GOT3 (cell line): Measurements from ENCODE around the gene TUBGCP3.

Source experiments
- DNase-seq: peaks from one replicate; lab custom pipeline; 2025; ENCODE audit warnings: mixed read lengths; lab: John Stamatoyannopoulos, UW

TUBGCP3 gene

GRCh38 chr13:112452380-112453206 lies 135.4 kb downstream of the TUBGCP3 start:
- DNase-seq: no peak

GRCh38 chr13:112451512-112452379 lies 136.2 kb downstream of the TUBGCP3 start:
- DNase-seq: no peak

GRCh38 chr13:112450904-112451240 lies 137.1 kb downstream of the TUBGCP3 start:
- no peak for DNase-seq

- DNase-seq: no peak
These were observed 137.6 kb downstream of the TUBGCP3 start for GRCh38 chr13:112450118-112450903.

GRCh38 chr13:112449545-112449930 lies 138.4 kb downstream of the TUBGCP3 start:
- DNase-seq: no peak

GRCh38 chr13:112448621-112449544 lies 139.1 kb downstream of the TUBGCP3 start:
- DNase-seq: no peak

GRCh38 chr13:112447761-112448603 lies 140.0 kb downstream of the TUBGCP3 start:
- no peak for DNase-seq

GRCh38 chr13:112447306-112447705 lies 140.6 kb downstream of the TUBGCP3 start:
- no peak for DNase-seq

GRCh38 chr13:112446867-112447266 lies 141.1 kb downstream of the TUBGCP3 start:
- DNase-seq: no peak

- DNase-seq: no peak
These were observed 141.5 kb downstream of the TUBGCP3 start for GRCh38 chr13:112446347-112446861.

GRCh38 chr13:112445411-112446271 lies 142.3 kb downstream of the TUBGCP3 start:
- DNase-seq: no peak

GRCh38 chr13:112444416-112445399 lies 143.2 kb downstream of the TUBGCP3 start:
- no peak for DNase-seq

- DNase-seq: no peak
These were observed 144.0 kb downstream of the TUBGCP3 start for GRCh38 chr13:112443995-112444311.

- no peak for DNase-seq
These were observed 144.6 kb downstream of the TUBGCP3 start for GRCh38 chr13:112443191-112443994.

GRCh38 chr13:112442483-112443090 lies 145.4 kb downstream of the TUBGCP3 start:
- DNase-seq: no peak

- DNase-seq: no peak
These were observed 146.1 kb downstream of the TUBGCP3 start for GRCh38 chr13:112441779-112442310.
